Epithelial cell of esophagus (primary cell): ENCODE measurements around the gene KDM4C.

ENCODE experiments used
- DNase-seq: peaks from one replicate; pipeline ENCODE4 v3.0.0; 2010; ENCODE audit warnings: low read depth
- H3K4me3 ChIP-seq: 2 replicates; pipeline ENCODE4 v1.5.1; 2011; ENCODE audit warnings: mild to moderate bottlenecking, low read length, control low read depth
- TF ChIP-seq, protein P1 (sequence below): IDR thresholded peaks from 2 replicates; pipeline ENCODE4 v1.5.1; 2011; ENCODE audit warnings: low read depth, mild to moderate bottlenecking, low read length, control low read depth, inconsistent platforms; ENCODE audit not compliant: insufficient read depth; ENCODE audit errors: missing control alignments

Gene KDM4C

DNA sequence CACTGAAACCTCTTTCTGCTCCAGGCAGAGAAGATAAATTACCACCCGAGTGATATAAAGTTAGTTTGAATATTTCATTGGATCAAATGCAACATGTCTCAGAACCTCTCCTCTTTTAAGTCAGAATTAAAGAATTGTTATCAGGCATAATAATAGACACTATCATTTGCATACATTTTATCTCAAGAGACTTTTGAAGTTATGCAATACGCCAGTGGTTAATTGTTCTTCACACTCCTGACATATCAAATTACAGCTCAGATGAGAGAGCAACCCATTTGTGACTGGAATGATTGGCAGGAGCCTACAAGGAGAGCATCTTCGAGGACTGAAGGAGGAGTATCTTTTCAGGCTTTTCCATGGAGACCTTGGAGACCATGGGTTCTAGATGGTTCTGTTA, 452.2 kb downstream of the KDM4C start:
- peak; percentile 13 for DNase-seq
- H3K4me3 ChIP-seq: no peak overlapping the region
- TF ChIP-seq, protein P1, sequence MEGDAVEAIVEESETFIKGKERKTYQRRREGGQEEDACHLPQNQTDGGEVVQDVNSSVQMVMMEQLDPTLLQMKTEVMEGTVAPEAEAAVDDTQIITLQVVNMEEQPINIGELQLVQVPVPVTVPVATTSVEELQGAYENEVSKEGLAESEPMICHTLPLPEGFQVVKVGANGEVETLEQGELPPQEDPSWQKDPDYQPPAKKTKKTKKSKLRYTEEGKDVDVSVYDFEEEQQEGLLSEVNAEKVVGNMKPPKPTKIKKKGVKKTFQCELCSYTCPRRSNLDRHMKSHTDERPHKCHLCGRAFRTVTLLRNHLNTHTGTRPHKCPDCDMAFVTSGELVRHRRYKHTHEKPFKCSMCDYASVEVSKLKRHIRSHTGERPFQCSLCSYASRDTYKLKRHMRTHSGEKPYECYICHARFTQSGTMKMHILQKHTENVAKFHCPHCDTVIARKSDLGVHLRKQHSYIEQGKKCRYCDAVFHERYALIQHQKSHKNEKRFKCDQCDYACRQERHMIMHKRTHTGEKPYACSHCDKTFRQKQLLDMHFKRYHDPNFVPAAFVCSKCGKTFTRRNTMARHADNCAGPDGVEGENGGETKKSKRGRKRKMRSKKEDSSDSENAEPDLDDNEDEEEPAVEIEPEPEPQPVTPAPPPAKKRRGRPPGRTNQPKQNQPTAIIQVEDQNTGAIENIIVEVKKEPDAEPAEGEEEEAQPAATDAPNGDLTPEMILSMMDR: no peak

DNA sequence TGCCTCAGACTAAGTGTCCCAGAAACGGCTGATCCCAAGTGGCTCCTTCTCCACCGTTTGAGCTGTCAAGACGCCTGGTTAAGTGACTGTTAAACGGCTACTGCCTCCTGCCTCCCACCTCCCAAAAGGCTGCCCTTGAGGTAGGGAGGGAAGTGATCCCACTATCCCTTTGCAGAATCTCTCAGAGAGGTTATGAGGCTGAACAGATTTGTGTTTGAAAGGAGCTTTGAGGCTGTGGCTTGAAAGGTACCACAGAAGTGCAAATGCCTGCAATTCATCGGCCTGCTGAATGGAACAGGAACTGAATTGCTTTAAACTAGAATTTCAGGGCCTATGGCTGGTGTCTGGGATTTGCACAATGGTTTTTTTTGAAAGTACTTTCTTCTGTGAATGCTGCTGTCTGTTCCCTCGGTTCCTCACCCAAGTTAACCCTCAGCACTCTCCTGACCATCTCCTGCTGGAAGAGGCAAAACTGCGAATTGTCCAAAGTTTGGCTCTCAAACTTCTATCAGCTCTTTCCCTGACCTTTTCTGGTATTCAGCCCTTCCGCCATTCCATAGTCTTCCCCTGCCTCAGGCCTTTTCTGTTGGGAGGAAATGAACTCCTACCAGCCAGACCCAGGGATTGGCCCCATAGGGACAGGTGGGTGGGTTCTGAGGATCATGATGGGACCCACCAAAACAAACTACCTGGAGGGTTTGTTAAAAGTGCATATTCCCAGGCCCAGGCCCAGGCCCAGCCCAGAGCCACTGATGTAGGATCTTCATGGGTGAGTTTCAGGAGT, 453.3 kb downstream of the KDM4C start:
- H3K4me3 ChIP-seq: no peak overlapping the region
- DNase-seq: no peak
- TF ChIP-seq, protein P1: no peak

DNA sequence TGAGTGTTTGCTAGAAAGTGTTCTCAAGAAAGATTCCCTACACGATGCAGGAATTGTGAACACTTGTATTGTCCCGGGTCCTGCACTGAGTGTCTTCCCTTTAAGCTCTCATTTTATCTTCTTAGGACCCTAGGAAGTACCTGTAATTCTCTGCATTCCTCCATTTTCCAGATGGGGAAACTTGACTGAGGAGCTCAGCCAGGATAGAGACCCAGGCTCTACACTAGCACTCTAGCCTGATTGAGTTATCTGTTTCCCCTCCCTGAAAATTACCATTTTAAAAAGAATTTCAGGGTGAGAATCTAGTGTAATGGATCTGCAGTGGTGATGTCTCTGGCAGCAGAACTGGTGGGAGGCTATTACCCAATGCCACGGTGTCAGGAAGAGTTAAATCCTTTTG, 453.9 kb downstream of the KDM4C start:
- no peak for DNase-seq
- H3K4me3 ChIP-seq: no peak overlapping the region
- TF ChIP-seq, protein P1: no peak

DNA sequence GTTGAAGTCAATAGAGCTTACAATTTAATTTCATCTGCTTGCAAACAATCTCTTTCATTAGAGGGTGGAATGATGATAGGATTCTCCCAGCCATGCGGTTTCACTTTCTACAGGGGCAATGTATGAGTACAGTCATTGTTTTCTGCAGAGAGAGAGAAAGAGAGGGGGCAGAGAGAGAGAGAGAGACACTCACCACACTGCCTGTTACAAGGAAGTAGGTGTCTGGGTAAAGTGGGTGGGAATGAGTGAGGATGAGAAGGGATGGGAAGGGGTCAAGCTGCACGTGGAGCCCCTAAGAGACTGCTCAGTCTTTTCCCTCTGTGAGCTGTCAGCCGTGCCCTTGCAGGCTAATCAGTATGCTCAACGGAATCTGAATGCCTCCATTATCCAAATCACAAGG, 454.3 kb downstream of the KDM4C start:
- H3K4me3 ChIP-seq: no peak overlapping the region
- no peak for DNase-seq
- TF ChIP-seq, protein P1: no peak

DNA sequence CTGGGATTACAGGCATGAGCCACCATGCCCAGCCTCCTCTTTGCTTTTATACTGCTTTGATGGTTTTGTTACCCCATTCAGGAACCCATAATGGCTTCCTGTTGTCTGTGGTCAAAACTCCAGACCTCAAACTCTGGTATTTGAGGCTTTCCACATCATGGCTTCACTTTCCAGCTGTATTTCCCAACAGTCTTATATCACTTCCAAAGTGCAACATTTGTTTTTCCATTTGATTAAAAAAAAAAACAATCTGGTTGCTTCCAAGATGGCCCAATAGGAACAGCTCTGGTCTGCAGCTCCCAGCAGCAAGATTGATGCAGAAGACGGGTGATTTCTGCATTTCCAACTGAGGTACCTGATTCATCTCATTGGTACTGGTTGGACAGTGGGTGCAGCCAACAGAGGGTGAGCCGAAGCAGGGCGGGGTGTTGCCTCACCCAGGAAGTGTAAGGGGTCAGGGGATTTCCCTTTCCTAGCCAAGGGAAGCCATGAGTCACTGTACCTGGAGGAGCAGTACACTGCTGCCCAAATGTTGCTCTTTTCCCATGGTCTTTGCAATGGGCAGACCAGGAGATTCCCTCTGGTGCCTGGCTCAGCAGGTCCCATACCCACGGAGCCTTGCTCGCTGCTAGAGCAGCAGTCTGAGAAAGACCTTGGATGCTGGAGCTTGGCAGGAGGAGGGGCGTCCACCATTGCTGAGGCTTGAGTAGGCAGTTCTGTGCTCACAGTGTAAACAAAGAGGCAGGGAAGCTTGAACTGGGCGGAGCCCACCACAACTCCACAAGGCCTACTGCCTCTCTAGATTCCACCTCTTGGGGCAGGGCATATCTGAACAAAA, 458.4 kb downstream of the KDM4C start:
- TF ChIP-seq, protein P1: no peak
- DNase-seq: peak; percentile 87
- H3K4me3 ChIP-seq: no peak overlapping the region

DNA sequence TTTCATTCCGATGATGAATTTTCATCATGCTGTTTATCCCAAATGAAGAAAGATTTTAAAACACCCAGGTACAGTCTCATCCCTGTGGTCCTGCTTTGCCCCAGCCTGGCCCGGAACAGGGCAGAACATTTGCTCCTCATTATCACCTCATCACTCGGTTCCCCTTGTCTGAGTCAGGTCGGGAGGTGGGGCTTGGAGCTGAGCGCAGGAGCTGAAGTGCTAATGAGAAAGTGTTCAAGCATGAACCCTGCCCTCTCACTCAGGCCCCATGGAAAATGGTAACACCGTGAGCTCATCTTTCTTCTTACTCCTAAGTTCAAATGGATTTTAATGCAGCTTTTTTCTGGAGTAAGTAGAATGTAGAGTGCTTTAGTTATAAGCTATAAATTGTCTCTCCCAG, 466.2 kb downstream of the KDM4C start:
- TF ChIP-seq, protein P1: no peak
- H3K4me3 ChIP-seq: no peak overlapping the region
- peak; percentile 50 for DNase-seq
